Motor neuron (in vitro differentiated cells): Measurements from ENCODE around the gene ACACB. TPM values are rescaled to one million over a fixed set of nuclear protein-coding genes. Genes with fewer than 3 reads are reported as not detected.

ENCODE experiments used
- ATAC-seq, 8 experiments: fragments of 200-7000 bp; cut with Tn5 transposase; replicated peaks in 6 of 8; 2 replicates each; pipeline ENCODE4 v1.8.0; 2021; ENCODE audit warnings: mild to moderate bottlenecking in 8 of 8, moderate library complexity in 8 of 8
- H3K27ac ChIP-seq, 2 donors: fragments of 250-450 bp; sonication (Bioruptor Pico); 2 replicates each; pipeline ENCODE4 v1.9.0; 2021; ENCODE audit warnings: antibody characterized with exemption in 2 of 2, mild to moderate bottlenecking in 2 of 2, moderate library complexity in 1 of 2
- H3K4me1 ChIP-seq, 2 donors: fragments of 250-450 bp; sonication (Bioruptor Pico); replicated peaks in 1 of 2; 2 replicates each; pipeline ENCODE4 v1.6.1; 2021; ENCODE audit warnings: antibody characterized with exemption in 2 of 2, mild to moderate bottlenecking in 2 of 2, moderate library complexity in 1 of 2
- H3K4me3 ChIP-seq, 5 donors: fragments of 250-450 bp; sonication (Bioruptor Pico); 2 replicates each; pipeline ENCODE4 v1.9.0; 2021; ENCODE audit warnings: antibody characterized with exemption in 5 of 5, mild to moderate bottlenecking in 5 of 5, moderate library complexity in 4 of 5
- WGBS, 10 experiments: fragments of 450-650 bp; shearing (Covaris generic); methylation state at CpG; one replicate each; pipeline ENCODE4 v1.0.0; 2022; 5-methylcytosine and 5-hydroxymethylcytosine counted together
- in situ Hi-C, 9 experiments: fragments of 400-800 bp; cut with MboI; loops; one replicate each; pipeline ENCODE4 v1.15.0; 2021; ENCODE audit warnings: low sequenced_read_pairs in 9 of 9, low pct_unique_long_range_greater_than_20kb in 2 of 9; ENCODE audit not compliant: unreplicated experiment in 9 of 9
- total RNA-seq, 8 experiments: library from RNA; unstranded; fragments of 300-600 nt; gene quantifications; 2 replicates each; pipeline versions ENCODE4 v1.2.3 to v1.2.4, GENCODE V29; 2022

Gene ACACB
- total RNA-seq, 8 experiments from 2014 or later, result 1.9 to 8.0 (median 4.2) TPM

- 62 to 100% (median 93%) methylated on average over 2 to 6 of the region's 6 CpGs; no CpG with 5 or more reads in 2 of the 10 experiments for WGBS, 10 experiments
- Histone ChIP-seq H3K4me1 (no peaks in the 10 kb centered on the region), H3K4me3 (no peak overlapping the region), H3K27ac (no peak overlapping the region)
- in situ Hi-C loops, result no loop called here
- ATAC-seq, result no peak
Observed at GRCh38 chr12:109218996-109219395, 102.6 kb downstream of the ACACB start.

GRCh38 chr12:109219938-109220337 is 103.6 kb downstream of the ACACB start:
- no peaks in the 10 kb centered on the region for H3K4me1 ChIP-seq
- in situ Hi-C loops, result no loop called here
- no peak for ATAC-seq
- WGBS, 10 experiments, result 8 to 100% (median 82%) methylated on average over 1 to 2 of the region's 2 CpGs; no CpG with 5 or more reads in 4 of the 10 experiments
- no peak overlapping the region for H3K4me3 ChIP-seq
- H3K27ac ChIP-seq, result no peak overlapping the region

- H3K4me3 ChIP-seq, result no peak overlapping the region
- no peaks in the 10 kb centered on the region for H3K4me1 ChIP-seq
- WGBS, 10 experiments, result 38 to 100% (median 79%) methylated on average over 1 to 7 of the region's 10 CpGs; no CpG with 5 or more reads in 2 of the 10 experiments
- ATAC-seq, result peak in 1 of 8 experiments; percentile 38
- H3K27ac ChIP-seq, result no peak overlapping the region
- in situ Hi-C loops, result no loop called here
Observed at GRCh38 chr12:109221277-109221931, 105.0 kb downstream of the ACACB start.

- Histone ChIP-seq H3K4me3 (no peak overlapping the region), H3K4me1 (no peaks in the 10 kb centered on the region), H3K27ac (no peak overlapping the region)
- no peak for ATAC-seq
- in situ Hi-C loops, result no loop called here
- WGBS, 10 experiments, result 52 to 100% (median 86%) methylated on average over 1 to 7 of the region's 7 CpGs; no CpG with 5 or more reads in 3 of the 10 experiments
Observed at GRCh38 chr12:109222062-109222461, 105.7 kb downstream of the ACACB start.

- Histone ChIP-seq H3K4me1 (no peaks in the 10 kb centered on the region), H3K4me3 (no peak overlapping the region), H3K27ac (no peak overlapping the region)
- WGBS, 10 experiments, result 53 to 70% methylated on average over 2 to 3 of the region's 18 CpGs; no CpG with 5 or more reads in 8 of the 10 experiments
- in situ Hi-C loops, result no loop called here
- no peak for ATAC-seq
Observed at GRCh38 chr12:109222496-109222895, 106.1 kb downstream of the ACACB start.

- in situ Hi-C loops, result no loop called here
- WGBS, 10 experiments, result 90 to 100% methylated on average over 2 of the region's 10 CpGs; no CpG with 5 or more reads in 8 of the 10 experiments
- ATAC-seq, result no peak
Observed at GRCh38 chr12:109223211-109223610, 106.8 kb downstream of the ACACB start.

GRCh38 chr12:109223868-109224267 is 107.5 kb downstream of the ACACB start:
- no peak overlapping the region for H3K4me3 ChIP-seq
- no peaks in the 10 kb centered on the region for H3K4me1 ChIP-seq
- in situ Hi-C loops, result no loop called here
- WGBS, 10 experiments, result 90 to 100% (median 100%) methylated on average over 1 to 4 of the region's 5 CpGs; no CpG with 5 or more reads in 4 of the 10 experiments
- H3K27ac ChIP-seq, result no peak overlapping the region
- ATAC-seq, result no peak

More at GRCh38 chr12:109223211-109223610, 106.8 kb downstream of the ACACB start:
- Histone ChIP-seq H3K4me1 (no peaks in the 10 kb centered on the region), H3K27ac (no peak overlapping the region), H3K4me3 (no peak overlapping the region)

GRCh38 chr12:109228664-109229063 is 112.3 kb downstream of the ACACB start:
- in situ Hi-C loops, result no loop called here
- no peaks in the 10 kb centered on the region for H3K4me1 ChIP-seq
- no peak overlapping the region for H3K27ac ChIP-seq
- ATAC-seq, result no peak
- no peak overlapping the region for H3K4me3 ChIP-seq
- 76 to 100% (median 94%) methylated on average over 1 to 3 of the region's 4 CpGs; no CpG with 5 or more reads in 1 of the 10 experiments for WGBS, 10 experiments

GRCh38 chr12:109230193-109230592 is 113.8 kb downstream of the ACACB start:
- in situ Hi-C loops, result no loop called here
- no peak overlapping the region for H3K4me3 ChIP-seq
- ATAC-seq, result no peak
- H3K27ac ChIP-seq, result no peak overlapping the region
- no peaks in the 10 kb centered on the region for H3K4me1 ChIP-seq
- WGBS, 10 experiments, result 13 to 100% (median 82%) methylated on average over 1 to 2 of the region's 2 CpGs; no CpG with 5 or more reads in 4 of the 10 experiments

GRCh38 chr12:109232731-109233130 is 116.3 kb downstream of the ACACB start:
- H3K4me3 ChIP-seq, result no peak overlapping the region
- H3K27ac ChIP-seq, result no peak overlapping the region
- in situ Hi-C loops, result no loop called here
- H3K4me1 ChIP-seq, result no peaks in the 10 kb centered on the region
- 0 to 100% (median 96%) methylated on average over 1 to 4 of the region's 7 CpGs; no CpG with 5 or more reads in 5 of the 10 experiments for WGBS, 10 experiments
- ATAC-seq, result no peak

GRCh38 chr12:109234012-109234411 is 117.6 kb downstream of the ACACB start:
- no peak overlapping the region for H3K27ac ChIP-seq
- no peak overlapping the region for H3K4me3 ChIP-seq
- ATAC-seq, result no peak
- in situ Hi-C loops, result no loop called here
- WGBS, 10 experiments, result 40 to 100% (median 76%) methylated on average over 1 to 5 of the region's 15 CpGs; no CpG with 5 or more reads in 4 of the 10 experiments
- H3K4me1 ChIP-seq, result no peaks in the 10 kb centered on the region

GRCh38 chr12:109236257-109236656 is 119.9 kb downstream of the ACACB start:
- no peak for ATAC-seq
- in situ Hi-C loops, result no loop called here
- no peak overlapping the region for H3K4me3 ChIP-seq
- no peak overlapping the region for H3K27ac ChIP-seq
- WGBS, 10 experiments, result 43 to 100% (median 69%) methylated on average over 1 to 6 of the region's 6 CpGs
- H3K4me1 ChIP-seq, result no peaks in the 10 kb centered on the region

GRCh38 chr12:109239179-109239578 is 122.8 kb downstream of the ACACB start:
- H3K27ac ChIP-seq, result no peak overlapping the region
- no peaks in the 10 kb centered on the region for H3K4me1 ChIP-seq
- 100% methylated on average over 1 of the region's 4 CpGs; no CpG with 5 or more reads in 9 of the 10 experiments for WGBS, 10 experiments
- in situ Hi-C loops, result no loop called here
- no peak for ATAC-seq
- H3K4me3 ChIP-seq, result no peak overlapping the region

GRCh38 chr12:109239691-109240090 is 123.3 kb downstream of the ACACB start:
- in situ Hi-C loops, result no loop called here

More at GRCh38 chr12:109239691-109240090, 123.3 kb downstream of the ACACB start:
- no peak overlapping the region for H3K27ac ChIP-seq
- WGBS, 10 experiments, result 80 to 100% (median 87%) methylated on average over 1 to 4 of the region's 11 CpGs; no CpG with 5 or more reads in 5 of the 10 experiments
- no peak for ATAC-seq
- H3K4me1 ChIP-seq, result no peaks in the 10 kb centered on the region
- no peak overlapping the region for H3K4me3 ChIP-seq
